SK-N-SH (cell line): ENCODE measurements around the gene C3orf20. TPM values are rescaled to one million over a fixed set of nuclear protein-coding genes. Genes with fewer than 3 reads are reported as not detected.

Experiments
- CTCF ChIA-PET: fragments of 300-600, 350-600 bp; formaldehyde crosslinking; extraction: SDS; loops from one replicate; lab custom pipeline; 2021; lab: Yijun Ruan, JAX
- POLR2A ChIA-PET: fragments of 350-600 bp; sonication (Branson Sonifier 250); formaldehyde crosslinking; extraction: SDS; loops from one replicate; lab custom pipeline; 2020; ENCODE audit warnings: antibody characterized with exemption, inconsistent platforms; lab: Yijun Ruan, JAX
- DNase-seq: peaks from one replicate; pipeline ENCODE4 v3.0.0; 2012
- H2AFZ ChIP-seq: fragments of 200-600 bp; sonication (generic); 2 replicates; pipeline ENCODE4 v1.8.1; 2016; ENCODE audit warnings: antibody characterized with exemption, mild to moderate bottlenecking, low read depth
- H3F3A ChIP-seq: fragments of 200-600 bp; sonication (generic); replicated peaks from 2 replicates; pipeline ENCODE3; 2016; ENCODE audit warnings: antibody characterized with exemption, mild to moderate bottlenecking; ENCODE audit not compliant: insufficient read depth
- H3K27ac ChIP-seq, 2 experiments: fragments of 200-500 bp in 1 of 2; fragments of 200-600 bp in 1 of 2; sonication (Bioruptor generic) in 1 of 2; sonication (generic), shearing (Covaris generic) in 1 of 2; 2 replicates each; pipeline versions ENCODE4 v1.5.1 to v1.6.1; 2014 to 2016; ENCODE audit warnings: low read depth in 2 of 2, inconsistent platforms in 1 of 2, low read length in 1 of 2, mild to moderate bottlenecking in 1 of 2, mixed read lengths in 1 of 2
- H3K27me3 ChIP-seq: fragments of 200-600 bp; sonication (generic), shearing (Covaris generic); 2 replicates; pipeline ENCODE4 v1.6.1; 2016; ENCODE audit warnings: mixed run types; ENCODE audit not compliant: insufficient read depth
- H3K36me3 ChIP-seq, 2 experiments: fragments of 200-500 bp in 1 of 2; fragments of 200-600 bp in 1 of 2; sonication (Bioruptor generic) in 1 of 2; sonication (generic) in 1 of 2; replicated peaks in 1 of 2; 2 replicates each; pipeline versions ENCODE3 to v1.5.1; 2014 to 2016; ENCODE audit warnings: low read length in 1 of 2, mild to moderate bottlenecking in 1 of 2; ENCODE audit not compliant: insufficient read depth in 2 of 2, control insufficient read depth in 1 of 2
- H3K4me1 ChIP-seq, 2 experiments: fragments of 200-500 bp in 1 of 2; fragments of 200-600 bp in 1 of 2; sonication (Bioruptor generic) in 1 of 2; sonication (generic), shearing (Covaris generic) in 1 of 2; 2 replicates each; pipeline versions ENCODE4 v1.5.1 to v1.6.1; 2014 to 2016; ENCODE audit warnings: low read depth in 1 of 2, low read length in 1 of 2, mixed run types in 1 of 2; ENCODE audit not compliant: insufficient read depth in 2 of 2, control insufficient read depth in 1 of 2
- H3K4me2 ChIP-seq: fragments of 200-600 bp; sonication (generic), shearing (Covaris generic); 2 replicates; pipeline ENCODE4 v1.6.1; 2017; ENCODE audit warnings: mixed run types
- H3K4me3 ChIP-seq, 2 experiments: fragments of 200-500 bp in 1 of 2; fragments of 200-600 bp in 1 of 2; sonication (Bioruptor generic) in 1 of 2; sonication (generic), shearing (Covaris generic) in 1 of 2; 2 replicates each; pipeline versions ENCODE4 v1.5.1 to v1.8.1; 2014 to 2016; ENCODE audit warnings: low read depth in 2 of 2, inconsistent platforms in 1 of 2, low read length in 1 of 2, mild to moderate bottlenecking in 1 of 2, mixed read lengths in 1 of 2, moderate library complexity in 1 of 2
- H3K79me2 ChIP-seq: fragments of 200-600 bp; sonication (generic); 2 replicates; pipeline ENCODE4 v1.8.1; 2017; ENCODE audit warnings: mild to moderate bottlenecking; ENCODE audit not compliant: insufficient read depth
- H3K9ac ChIP-seq: fragments of 200-600 bp; sonication (generic); 2 replicates; pipeline ENCODE4 v1.6.1; 2017; ENCODE audit warnings: mixed run types
- H3K9me2 ChIP-seq: fragments of 200-600 bp; sonication (generic); 2 replicates; pipeline ENCODE4 v1.6.1; 2017; ENCODE audit warnings: mixed run types
- H3K9me3 ChIP-seq: fragments of 200-600 bp; sonication (generic); 2 replicates; pipeline ENCODE4 v1.6.1; 2017; ENCODE audit warnings: mixed run types, mild to moderate bottlenecking, moderate library complexity
- H4K20me1 ChIP-seq: fragments of 200-600 bp; sonication (generic); 2 replicates; pipeline ENCODE4 v1.6.1; 2017; ENCODE audit warnings: mild to moderate bottlenecking, mixed run types; ENCODE audit not compliant: insufficient read depth
- CHD2 ChIP-seq: fragments of 150-350 bp; IDR thresholded peaks from 2 replicates; pipeline ENCODE4 v1.6.1; 2018; ENCODE audit warnings: low read length; ENCODE audit not compliant: partially characterized antibody
- EZH2phosphoT487 ChIP-seq: fragments of 200-600 bp; sonication (generic); IDR thresholded peaks from 2 replicates; pipeline ENCODE4 v1.6.1; 2017; ENCODE audit warnings: low read depth, mixed run types, mild to moderate bottlenecking, antibody characterized with exemption, moderate library complexity, borderline replicate concordance
- FOSL2 ChIP-seq: IDR thresholded peaks from 2 replicates; pipeline ENCODE4 v1.4.0; 2012; ENCODE audit warnings: low read depth, mild to moderate bottlenecking, moderate library complexity, borderline replicate concordance
- FOXM1 ChIP-seq: IDR thresholded peaks from 2 replicates; pipeline ENCODE4 v1.4.0; 2012; ENCODE audit warnings: low read depth, mild to moderate bottlenecking
- GABPA ChIP-seq: IDR thresholded peaks from 2 replicates; pipeline ENCODE4 v1.4.0; 2012; ENCODE audit warnings: low read depth, mild to moderate bottlenecking
- JUND ChIP-seq: IDR thresholded peaks from 2 replicates; pipeline ENCODE4 v1.4.0; 2012
- MEF2A ChIP-seq: IDR thresholded peaks from 2 replicates; pipeline ENCODE4 v1.4.0; 2012; ENCODE audit warnings: low read depth, borderline replicate concordance
- NFIC ChIP-seq: IDR thresholded peaks from 2 replicates; pipeline ENCODE4 v1.4.0; 2012; ENCODE audit warnings: borderline replicate concordance
- TCF12 ChIP-seq: IDR thresholded peaks from 2 replicates; pipeline ENCODE4 v1.4.0; 2012
- TEAD4 ChIP-seq: IDR thresholded peaks from 2 replicates; pipeline ENCODE4 v1.4.0; 2012; ENCODE audit warnings: mild to moderate bottlenecking, borderline replicate concordance; ENCODE audit not compliant: insufficient read depth
- WGBS: methylation state at CpG from one replicate; pipeline ENCODE4 v1.1.6; 2017; ENCODE audit warnings: low lambda C conversion rate; 5-methylcytosine and 5-hydroxymethylcytosine counted together
- polyA plus RNA-seq, 3 experiments: library from polyadenylated mRNA; depleted of rRNA; stranded (reverse); fragments of >200 nt; gene quantifications; 2 replicates each; pipeline ENCODE4 v1.2.3, GENCODE V29; 2012
- TF ChIP-seq, protein P1 (sequence below): fragments of 150-350 bp; IDR thresholded peaks from 2 replicates; pipeline ENCODE4 v1.6.1; 2017; ENCODE audit warnings: antibody characterized with exemption, low read length, low read depth, borderline replicate concordance
- TF ChIP-seq, protein P2 (sequence below): IDR thresholded peaks from 2 replicates; pipeline ENCODE4 v1.4.0; 2012; ENCODE audit warnings: low read depth
- TF ChIP-seq, protein P3 (sequence below): IDR thresholded peaks from 2 replicates; pipeline ENCODE4 v1.4.0; 2012; ENCODE audit warnings: low read depth, borderline replicate concordance
- TF ChIP-seq, protein P4 (sequence below): IDR thresholded peaks from 2 replicates; pipeline ENCODE4 v1.6.1; 2012; ENCODE audit warnings: mild to moderate bottlenecking, low read depth, low read length, moderate library complexity
- TF ChIP-seq, protein P5 (sequence below): fragments of 200-600 bp; sonication (generic); IDR thresholded peaks from 2 replicates; pipeline ENCODE4 v1.6.1; 2017; ENCODE audit warnings: antibody characterized with exemption, mild to moderate bottlenecking, moderate library complexity

The C3orf20 gene
- polyA plus RNA-seq, 1 of the 3 experiments (the other 2 are of a cell fraction), result not detected

DNA sequence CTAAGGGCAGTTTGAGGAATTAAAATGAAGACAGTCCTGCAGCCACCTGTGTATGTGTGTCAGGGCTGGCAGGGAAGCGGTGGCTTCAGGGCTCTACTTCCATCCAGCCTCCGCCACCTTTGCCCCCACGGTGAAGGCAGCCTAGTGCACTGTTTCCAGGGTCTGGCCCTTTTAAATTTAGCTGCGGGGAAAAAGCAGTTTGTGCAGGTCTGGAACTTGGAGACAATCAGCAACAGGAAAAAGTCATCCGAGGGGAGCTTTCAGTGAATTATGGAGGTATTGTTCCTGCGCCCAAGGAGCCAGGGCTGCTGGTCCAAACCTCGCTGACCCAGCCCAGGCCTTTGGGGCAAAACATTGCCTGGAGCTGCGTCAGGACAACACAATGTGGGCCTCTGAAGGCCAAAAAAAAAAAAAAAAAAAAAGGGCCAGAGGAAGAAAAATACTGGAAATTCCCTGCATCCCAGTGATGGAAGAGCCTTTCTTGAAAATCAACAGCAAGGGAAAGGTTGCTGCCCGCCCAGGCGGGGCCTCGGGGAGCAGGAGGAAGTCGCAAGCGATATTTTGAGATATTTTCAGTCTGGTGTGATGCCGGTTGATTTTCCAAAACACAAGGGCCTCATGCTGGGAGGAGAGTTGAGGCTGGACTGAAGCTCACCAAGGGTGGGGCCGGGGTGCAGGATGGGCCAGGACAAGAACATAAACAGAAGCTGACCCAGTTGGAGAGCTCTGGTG, 118.4 kb downstream of the C3orf20 start (continued):
- no peak for TF ChIP-seq MEF2A

DNA sequence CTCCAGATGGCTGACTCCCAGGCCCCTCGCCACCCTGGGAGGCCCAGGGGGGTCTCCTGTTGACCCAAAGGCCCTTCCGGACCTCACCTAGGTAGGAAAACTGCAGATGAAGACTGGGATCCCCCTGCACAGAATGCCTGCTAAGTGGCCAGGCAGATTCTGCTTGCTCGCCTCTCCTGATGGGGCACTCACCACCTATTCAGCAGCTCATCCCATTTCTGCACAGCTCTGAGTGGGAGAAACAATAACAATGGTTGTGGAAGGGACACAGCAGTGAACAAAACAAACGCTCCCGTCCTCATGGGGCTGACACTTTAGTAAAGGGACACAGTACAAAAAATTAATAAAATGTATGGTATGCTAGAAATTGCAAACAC, 118.9 kb downstream of the C3orf20 start:
- ChIA-PET CTCF (interaction anchor here (0.7 to 9.1 kb wide), 8 partner anchors 9 to 129 kb away, joined by 3 to 134 read pairs (median 8); no protein-coding TSS in a partner anchor), POLR2A (no interaction called here)
- no peak overlapping the region for H3K4me3 ChIP-seq
- TF ChIP-seq, protein P1, sequence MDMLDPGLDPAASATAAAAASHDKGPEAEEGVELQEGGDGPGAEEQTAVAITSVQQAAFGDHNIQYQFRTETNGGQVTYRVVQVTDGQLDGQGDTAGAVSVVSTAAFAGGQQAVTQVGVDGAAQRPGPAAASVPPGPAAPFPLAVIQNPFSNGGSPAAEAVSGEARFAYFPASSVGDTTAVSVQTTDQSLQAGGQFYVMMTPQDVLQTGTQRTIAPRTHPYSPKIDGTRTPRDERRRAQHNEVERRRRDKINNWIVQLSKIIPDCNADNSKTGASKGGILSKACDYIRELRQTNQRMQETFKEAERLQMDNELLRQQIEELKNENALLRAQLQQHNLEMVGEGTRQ, result no peak
- TF ChIP-seq TEAD4 (no peak), EZH2phosphoT487 (no peak), FOSL2 (no peak), NFIC (no peak), JUND (no peak)
- TF ChIP-seq, protein P2, sequence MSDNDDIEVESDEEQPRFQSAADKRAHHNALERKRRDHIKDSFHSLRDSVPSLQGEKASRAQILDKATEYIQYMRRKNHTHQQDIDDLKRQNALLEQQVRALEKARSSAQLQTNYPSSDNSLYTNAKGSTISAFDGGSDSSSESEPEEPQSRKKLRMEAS, result no peak
- TF ChIP-seq, protein P3, sequence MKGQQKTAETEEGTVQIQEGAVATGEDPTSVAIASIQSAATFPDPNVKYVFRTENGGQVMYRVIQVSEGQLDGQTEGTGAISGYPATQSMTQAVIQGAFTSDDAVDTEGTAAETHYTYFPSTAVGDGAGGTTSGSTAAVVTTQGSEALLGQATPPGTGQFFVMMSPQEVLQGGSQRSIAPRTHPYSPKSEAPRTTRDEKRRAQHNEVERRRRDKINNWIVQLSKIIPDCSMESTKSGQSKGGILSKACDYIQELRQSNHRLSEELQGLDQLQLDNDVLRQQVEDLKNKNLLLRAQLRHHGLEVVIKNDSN, result no peak
- H3K9me2 ChIP-seq, result no peaks in the 10 kb centered on the region
- DNase-seq, result no peak
- no peak overlapping the region for H2AFZ ChIP-seq
- H3K9me3 ChIP-seq, result no peaks in the 10 kb centered on the region
- no peaks in the 10 kb centered on the region for H3K36me3 ChIP-seq
- H3K4me2 ChIP-seq, result no peak overlapping the region
- H3K27me3 ChIP-seq, result no peaks in the 10 kb centered on the region
- H3F3A ChIP-seq, result no peaks in the 10 kb centered on the region
- peaks cover 0 to 4% of the 10 kb centered on the region in 2 experiments; a peak in 1 of 4 replicates for H3K4me1 ChIP-seq
- no peaks in the 10 kb centered on the region for H3K79me2 ChIP-seq
- WGBS, result 49% methylated on average over 3 of the region's 5 CpGs
- no peak overlapping the region for H3K9ac ChIP-seq
- H4K20me1 ChIP-seq, result no peaks in the 10 kb centered on the region
- no peak overlapping the region for H3K27ac ChIP-seq

DNA sequence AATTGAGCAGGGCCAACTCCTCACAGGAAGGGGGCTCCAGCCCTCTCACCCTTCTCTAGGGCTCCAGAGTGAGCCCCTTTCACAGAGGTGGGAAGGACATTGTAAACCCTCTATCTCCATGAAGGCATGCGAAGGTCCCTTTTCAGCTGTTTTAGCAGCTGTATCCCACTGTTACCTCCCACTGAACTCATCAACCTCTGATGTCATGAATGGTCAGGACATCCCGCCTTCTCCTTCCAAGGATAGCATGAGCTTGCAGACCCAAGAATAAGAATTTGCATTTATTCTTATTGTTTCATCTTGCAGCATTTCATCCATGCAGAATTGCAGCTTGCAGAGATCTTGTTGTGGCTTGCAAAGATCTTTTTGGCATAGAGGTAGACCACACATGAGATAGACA, 119.5 kb downstream of the C3orf20 start:
- Histone ChIP-seq H2AFZ (no peak overlapping the region), H4K20me1 (no peaks in the 10 kb centered on the region), H3K27me3 (no peaks in the 10 kb centered on the region), H3K9me2 (no peaks in the 10 kb centered on the region), H3K4me2 (no peak overlapping the region), H3K9ac (no peak overlapping the region), H3K9me3 (no peaks in the 10 kb centered on the region), H3K4me1 (peaks cover 0 to 4% of the 10 kb centered on the region in 2 experiments; a peak in 1 of 4 replicates), H3K27ac (no peak overlapping the region), H3K4me3 (no peak overlapping the region), H3F3A (no peaks in the 10 kb centered on the region), H3K36me3 (no peaks in the 10 kb centered on the region), H3K79me2 (no peaks in the 10 kb centered on the region)
- CTCF ChIA-PET, result interaction anchor here (0.9 to 9.1 kb wide), 6 partner anchors 10 to 128 kb away, joined by 3 to 134 read pairs (median 8); no protein-coding TSS in a partner anchor
- no peak for DNase-seq
- 54% methylated on average over 2 of the region's 2 CpGs for WGBS
- POLR2A ChIA-PET, result no interaction called here
- TF ChIP-seq, protein P4, sequence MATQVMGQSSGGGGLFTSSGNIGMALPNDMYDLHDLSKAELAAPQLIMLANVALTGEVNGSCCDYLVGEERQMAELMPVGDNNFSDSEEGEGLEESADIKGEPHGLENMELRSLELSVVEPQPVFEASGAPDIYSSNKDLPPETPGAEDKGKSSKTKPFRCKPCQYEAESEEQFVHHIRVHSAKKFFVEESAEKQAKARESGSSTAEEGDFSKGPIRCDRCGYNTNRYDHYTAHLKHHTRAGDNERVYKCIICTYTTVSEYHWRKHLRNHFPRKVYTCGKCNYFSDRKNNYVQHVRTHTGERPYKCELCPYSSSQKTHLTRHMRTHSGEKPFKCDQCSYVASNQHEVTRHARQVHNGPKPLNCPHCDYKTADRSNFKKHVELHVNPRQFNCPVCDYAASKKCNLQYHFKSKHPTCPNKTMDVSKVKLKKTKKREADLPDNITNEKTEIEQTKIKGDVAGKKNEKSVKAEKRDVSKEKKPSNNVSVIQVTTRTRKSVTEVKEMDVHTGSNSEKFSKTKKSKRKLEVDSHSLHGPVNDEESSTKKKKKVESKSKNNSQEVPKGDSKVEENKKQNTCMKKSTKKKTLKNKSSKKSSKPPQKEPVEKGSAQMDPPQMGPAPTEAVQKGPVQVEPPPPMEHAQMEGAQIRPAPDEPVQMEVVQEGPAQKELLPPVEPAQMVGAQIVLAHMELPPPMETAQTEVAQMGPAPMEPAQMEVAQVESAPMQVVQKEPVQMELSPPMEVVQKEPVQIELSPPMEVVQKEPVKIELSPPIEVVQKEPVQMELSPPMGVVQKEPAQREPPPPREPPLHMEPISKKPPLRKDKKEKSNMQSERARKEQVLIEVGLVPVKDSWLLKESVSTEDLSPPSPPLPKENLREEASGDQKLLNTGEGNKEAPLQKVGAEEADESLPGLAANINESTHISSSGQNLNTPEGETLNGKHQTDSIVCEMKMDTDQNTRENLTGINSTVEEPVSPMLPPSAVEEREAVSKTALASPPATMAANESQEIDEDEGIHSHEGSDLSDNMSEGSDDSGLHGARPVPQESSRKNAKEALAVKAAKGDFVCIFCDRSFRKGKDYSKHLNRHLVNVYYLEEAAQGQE, result no peak
- no peak for TF ChIP-seq GABPA
- no peak for TF ChIP-seq FOXM1
- TF ChIP-seq, protein P1, result no peak
- no peak for TF ChIP-seq NFIC
- TF ChIP-seq CHD2, result no peak
- no peak for TF ChIP-seq MEF2A
- TF ChIP-seq, protein P5, sequence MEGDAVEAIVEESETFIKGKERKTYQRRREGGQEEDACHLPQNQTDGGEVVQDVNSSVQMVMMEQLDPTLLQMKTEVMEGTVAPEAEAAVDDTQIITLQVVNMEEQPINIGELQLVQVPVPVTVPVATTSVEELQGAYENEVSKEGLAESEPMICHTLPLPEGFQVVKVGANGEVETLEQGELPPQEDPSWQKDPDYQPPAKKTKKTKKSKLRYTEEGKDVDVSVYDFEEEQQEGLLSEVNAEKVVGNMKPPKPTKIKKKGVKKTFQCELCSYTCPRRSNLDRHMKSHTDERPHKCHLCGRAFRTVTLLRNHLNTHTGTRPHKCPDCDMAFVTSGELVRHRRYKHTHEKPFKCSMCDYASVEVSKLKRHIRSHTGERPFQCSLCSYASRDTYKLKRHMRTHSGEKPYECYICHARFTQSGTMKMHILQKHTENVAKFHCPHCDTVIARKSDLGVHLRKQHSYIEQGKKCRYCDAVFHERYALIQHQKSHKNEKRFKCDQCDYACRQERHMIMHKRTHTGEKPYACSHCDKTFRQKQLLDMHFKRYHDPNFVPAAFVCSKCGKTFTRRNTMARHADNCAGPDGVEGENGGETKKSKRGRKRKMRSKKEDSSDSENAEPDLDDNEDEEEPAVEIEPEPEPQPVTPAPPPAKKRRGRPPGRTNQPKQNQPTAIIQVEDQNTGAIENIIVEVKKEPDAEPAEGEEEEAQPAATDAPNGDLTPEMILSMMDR, result no peak
- TF ChIP-seq, protein P2, result no peak
- no peak for TF ChIP-seq TCF12
